ENCODE measurements around the gene STX4. TPM values are rescaled to one million over a fixed set of nuclear protein-coding genes. Genes with fewer than 3 reads are reported as not detected.

The STX4 gene
- polyA plus RNA-seq, 2 of the 4 experiments (the other 2 are of a cell fraction), result 39.7 to 73.9 TPM

GRCh38 chr16:31052114-31052513 lies 18.8 kb downstream of the STX4 start:
- H3K27ac ChIP-seq, result peak overlapping the region; percentile 82 to 88
- H3K4me2 ChIP-seq, result peak overlapping the region; percentile 71
- 0% methylated on average over 2 of the region's 2 CpGs for WGBS (ENCODE audit: missing lambda C conversion rate)
- ATAC-seq, result peak; percentile 96 to 98
- H3K4me3 ChIP-seq, result no peak overlapping the region
- FAIRE-seq, result peak; percentile 88
- H3K9me3 ChIP-seq, result no peaks in the 10 kb centered on the region
- ChIA-PET CTCF (interaction anchor here (1.2 to 2.2 kb wide), 4 partner anchors 14 to 90 kb away, joined by 5 to 6 read pairs (median 6); partner anchors contain the start of gene HSD3B7), POLR2A (interaction anchor here (0.6 to 1.6 kb wide), 3 partner anchors 13 to 69 kb away, joined by 3 to 13 read pairs (median 6); partner anchors contain the start of genes ZNF646 and ZNF668)
- DNase-seq (ENCODE audit: low read depth in 1 of 2, low spot score in 1 of 2), result peak; percentile 90
- peaks cover 18% of the 10 kb centered on the region for H3K4me1 ChIP-seq
- TF ChIP-seq USF2 (IDR thresholded peaks at IDR 0.05) (peak; percentile 68), FOSL2 (IDR thresholded peaks at IDR 0.05) (peak; percentile 76), FOSL2 (CRISPR knock-in tag; IDR thresholded peaks at IDR 0.05) (peak; percentile 90), MAX (IDR thresholded peaks at IDR 0.05) (peak; percentile 76; the same call in 1 of the 2 replicates), JUNB (IDR thresholded peaks at IDR 0.05) (peak; percentile 64), E2F6 (IDR thresholded peaks at IDR 0.05; ENCODE audit: borderline replicate concordance, low read depth) (0 out of 2 replicates have a peak, but pooled peaks have one; percentile 38), KDM1A (IDR thresholded peaks at IDR 0.05; ENCODE audit: low read depth) (no peak), JUN (IDR thresholded peaks at IDR 0.05) (peak; percentile 60 to 71; a peak in 3 of 5 replicates), NPAS2 (CRISPR knock-in tag; IDR thresholded peaks at IDR 0.05; ENCODE audit: borderline replicate concordance) (no peak)

GRCh38 chr16:31055613-31056012 lies 22.3 kb downstream of the STX4 start:
- Histone ChIP-seq H3K4me1 (peaks cover 18% of the 10 kb centered on the region), H3K4me3 (no peak overlapping the region), H3K9me3 (no peaks in the 10 kb centered on the region), H3K27ac (no peak overlapping the region), H3K4me2 (no peak overlapping the region)
- 0 out of 6 replicates have a peak, but pooled peaks of 1 of the 2 experiments have one; percentile 17 for ATAC-seq
- POLR2A ChIA-PET, result no interaction called here
- no peak for FAIRE-seq
- TF ChIP-seq HOXB13 (CRISPR knock-in tag; IDR thresholded peaks at IDR 0.05; ENCODE audit: low read depth) (no peak), HDAC2 (IDR thresholded peaks at IDR 0.05) (no peak), HOXA7 (CRISPR knock-in tag; IDR thresholded peaks at IDR 0.05) (no peak), MAZ (IDR thresholded peaks at IDR 0.05; ENCODE audit: borderline replicate concordance, low read depth, low read length) (no peak), SMC3 (IDR thresholded peaks at IDR 0.05) (no peak), ELK1 (IDR thresholded peaks at IDR 0.05; ENCODE audit: low read depth, low read length) (no peak), ZFP36 (IDR thresholded peaks at IDR 0.05; ENCODE audit: borderline replicate concordance, partially characterized antibody) (no peak), KDM5A (IDR thresholded peaks at IDR 0.05) (no peak)
- no peak for DNase-seq (ENCODE audit: low read depth in 1 of 2, low spot score in 1 of 2)
- WGBS (ENCODE audit: missing lambda C conversion rate), result 87% methylated on average over 4 of the region's 4 CpGs
- CTCF ChIA-PET, result interaction anchor here (1.1 to 1.7 kb wide), 2 partner anchors 70 to 87 kb away, joined by 4 to 9 read pairs; partner anchors contain the start of gene HSD3B7

- ChIA-PET POLR2A (interaction anchor here (0.9 kb wide), 1 partner anchor 13 kb away, joined by 3 read pairs; the partner anchor contains the start of genes ZNF646 and ZNF668), CTCF (interaction anchor here (0.7 to 3.0 kb wide), 4 partner anchors 12 to 81 kb away, joined by 3 to 8 read pairs (median 6); partner anchors contain the start of genes ZNF646 and ZNF668)
- no peak for FAIRE-seq
- no peak for DNase-seq (ENCODE audit: low read depth in 1 of 2, low spot score in 1 of 2)
- 97% methylated on average over 29 of the region's 42 CpGs for WGBS (ENCODE audit: missing lambda C conversion rate)
- H3K27ac ChIP-seq, result no peak overlapping the region
- TF ChIP-seq MAX (IDR thresholded peaks at IDR 0.05) (no peak), RCOR1 (IDR thresholded peaks at IDR 0.05; ENCODE audit: low read depth, low read length) (no peak), HES2 (IDR thresholded peaks at IDR 0.05) (no peak), CHD2 (IDR thresholded peaks at IDR 0.05; ENCODE audit: low read length, partially characterized antibody) (no peak), ESRRA (IDR thresholded peaks at IDR 0.05; ENCODE audit: borderline replicate concordance, low read length) (no peak), CHD4 (IDR thresholded peaks at IDR 0.05; ENCODE audit: borderline replicate concordance) (no peak), HOXB13 (CRISPR knock-in tag; IDR thresholded peaks at IDR 0.05; ENCODE audit: low read depth) (no peak), CBX8 (IDR thresholded peaks at IDR 0.05) (no peak), HOXB5 (CRISPR knock-in tag; IDR thresholded peaks at IDR 0.05) (no peak), ZNF302 (CRISPR knock-in tag; IDR thresholded peaks at IDR 0.05) (no peak), SMC3 (IDR thresholded peaks at IDR 0.05) (no peak), KDM5A (IDR thresholded peaks at IDR 0.05) (no peak), POLR2A (IDR thresholded peaks at IDR 0.05; ENCODE audit: low read length) (no peak), ZFP36 (IDR thresholded peaks at IDR 0.05; ENCODE audit: borderline replicate concordance, partially characterized antibody) (no peak)
- H3K4me2 ChIP-seq, result no peak overlapping the region
- H3K9me3 ChIP-seq, result no peaks in the 10 kb centered on the region
- H3K4me3 ChIP-seq, result no peak overlapping the region
- peaks cover 13% of the 10 kb centered on the region for H3K4me1 ChIP-seq
- ATAC-seq, result no peak
Observed at GRCh38 chr16:31061126-31061812, 27.9 kb downstream of the STX4 start.

Measured in A549 (cell line).